ENCODE results near the gene MYB. TPM values are rescaled to one million over a fixed set of nuclear protein-coding genes. Genes with fewer than 3 reads are reported as not detected.
"Not testable (repeated sequence)": the region's sequence is repeated elsewhere in the genome, so short reads cannot be mapped to it uniquely, and the experiment has no call there.

The MYB gene
- total and polyA plus RNA-seq, 7 experiments from 2014 or later: 2.1 to 33.3 (median 16.5) TPM

DNA sequence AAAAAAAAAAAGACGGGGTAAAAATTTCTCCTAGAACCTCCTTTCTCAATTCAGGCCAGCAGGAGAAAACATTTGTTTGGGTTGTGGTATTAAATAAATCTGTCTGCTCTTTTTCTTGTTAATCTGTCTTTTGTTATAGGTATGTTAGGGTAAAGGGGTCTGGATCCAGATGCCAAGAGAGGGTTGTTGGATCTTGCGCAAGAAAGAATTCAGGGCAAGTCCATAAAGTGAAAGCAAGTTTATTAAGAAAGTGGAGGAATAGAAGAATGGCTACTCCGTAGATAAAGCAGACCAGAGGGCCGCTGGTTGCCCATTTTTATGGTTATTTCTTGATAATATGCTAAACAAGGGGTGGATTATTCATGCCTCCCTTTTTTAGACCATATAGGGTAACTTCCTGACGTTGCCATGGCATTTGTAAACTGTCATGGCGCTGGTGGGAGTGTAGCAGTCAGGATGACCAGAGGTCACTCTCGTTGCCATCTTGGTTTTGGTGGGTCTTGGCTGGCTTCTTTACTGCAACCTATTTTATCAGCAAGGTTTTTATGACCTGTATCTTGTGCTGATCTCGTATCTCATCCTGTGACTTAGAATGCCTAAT lies 65.4 kb downstream of the MYB start:
- ATAC-seq; H3K27me3 ChIP-seq (ENCODE audit: control insufficient read depth in 2 of 2, insufficient read depth in 2 of 2, low read length in 2 of 2); H3K27ac ChIP-seq (ENCODE audit: low read depth, low read length); H3K4me3 ChIP-seq (ENCODE audit: low read length); H3K9me3 Mint-ChIP-seq; POLR2A ChIA-PET; intact Hi-C loops (cut with micrococcal nuclease); H3K4me1 Mint-ChIP-seq; H3K4me1 ChIP-seq (ENCODE audit: control insufficient read depth in 2 of 2, insufficient read depth in 2 of 2, low read length in 2 of 2); CTCF ChIA-PET; H3K4me3 Mint-ChIP-seq; DNase-seq; H3K27ac Mint-ChIP-seq; H3K9me3 ChIP-seq (ENCODE audit: control insufficient read depth in 2 of 3, low read length in 3 of 3); H3K36me3 Mint-ChIP-seq; H3K36me3 ChIP-seq (ENCODE audit: control insufficient read depth in 2 of 3, insufficient read depth in 3 of 3, low read length in 3 of 3); H3K27me3 Mint-ChIP-seq: not testable (repeated sequence)

DNA sequence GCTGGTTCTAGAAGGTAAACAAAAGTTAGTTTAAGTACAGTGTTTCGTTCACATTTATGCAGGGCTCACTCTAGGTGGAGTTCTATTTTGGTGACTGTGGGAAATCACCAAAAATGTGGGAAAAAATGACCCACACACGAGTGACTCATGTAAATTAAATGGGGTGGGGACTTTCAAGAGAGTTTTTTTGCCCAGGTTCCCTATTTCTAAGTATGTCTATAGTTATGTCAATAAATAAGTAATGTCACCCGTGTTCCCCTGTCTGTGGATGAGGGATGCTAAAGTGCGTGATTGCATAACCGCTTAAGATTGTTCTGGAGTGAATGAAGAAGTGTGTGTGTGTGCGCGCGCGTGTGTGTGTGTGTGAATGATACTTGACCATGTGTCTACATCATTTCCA lies 69.1 kb downstream of the MYB start:
- H3K9me3 ChIP-seq (ENCODE audit: control insufficient read depth in 2 of 3, low read length in 3 of 3): no peaks in the 10 kb centered on the region
- no peak overlapping the region for H3K27ac ChIP-seq (ENCODE audit: low read depth, low read length)
- Mint-ChIP-seq H3K27ac (no peak overlapping the region), H3K9me3 (no peaks in the 10 kb centered on the region), H3K27me3 (peaks cover 0 to 4% (median 0%) of the 10 kb centered on the region in 5 donors), H3K4me1 (peaks cover 0 to 4% (median 0%) of the 10 kb centered on the region in 7 donors), H3K36me3 (no peaks in the 10 kb centered on the region), H3K4me3 (no peak overlapping the region)
- no peak overlapping the region for H3K4me3 ChIP-seq (ENCODE audit: low read length)
- DNase-seq (no peak), ATAC-seq (peak; percentile 47)
- H3K36me3 ChIP-seq (ENCODE audit: control insufficient read depth in 2 of 3, insufficient read depth in 3 of 3, low read length in 3 of 3): no peaks in the 10 kb centered on the region
- H3K4me1 ChIP-seq (ENCODE audit: control insufficient read depth in 2 of 2, insufficient read depth in 2 of 2, low read length in 2 of 2): no peaks in the 10 kb centered on the region
- intact Hi-C loops (cut with micrococcal nuclease): no loop called here
- ChIA-PET CTCF (interaction anchor here (1.0 to 1.1 kb wide), 2 partner anchors 8 to 747 kb away, joined by 3 read pairs; no protein-coding TSS in a partner anchor), POLR2A (no interaction called here)
- no peaks in the 10 kb centered on the region for H3K27me3 ChIP-seq (ENCODE audit: control insufficient read depth in 2 of 2, insufficient read depth in 2 of 2, low read length in 2 of 2)

DNA sequence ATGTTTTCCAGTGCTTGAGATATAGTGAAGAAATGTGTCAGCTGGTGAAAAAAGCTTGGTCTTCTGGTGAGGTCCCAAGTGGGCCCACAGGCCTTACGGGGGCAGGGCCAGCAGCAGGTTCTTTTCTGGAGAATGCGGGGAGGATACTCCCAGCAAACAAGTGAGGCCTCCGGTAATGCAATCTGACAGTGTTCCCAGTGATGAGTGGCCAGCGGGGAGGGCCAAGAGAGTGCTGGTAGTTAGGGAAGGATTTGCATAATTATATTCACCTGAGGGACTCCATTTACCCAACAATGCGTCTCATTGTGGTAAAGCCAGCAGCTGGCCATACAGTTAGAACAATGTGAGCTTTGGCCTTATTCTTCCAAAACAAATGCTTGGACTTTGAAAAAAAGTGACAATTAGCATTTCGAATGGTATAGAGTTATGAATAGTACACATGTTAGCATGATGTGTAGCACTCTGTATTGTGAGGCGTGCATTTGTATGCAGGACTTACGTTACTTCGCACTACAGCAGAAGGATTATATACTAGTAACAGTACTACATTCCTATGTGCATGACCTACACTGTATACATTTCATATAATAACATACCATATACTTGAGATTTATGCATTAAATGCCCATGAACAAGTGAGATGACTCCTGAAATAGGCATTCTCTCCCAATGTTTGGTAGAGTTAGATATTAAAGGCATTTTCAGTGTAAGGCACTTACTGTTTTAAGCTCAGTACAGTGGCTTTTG lies 69.8 kb downstream of the MYB start:
- H3K9me3 Mint-ChIP-seq: no peaks in the 10 kb centered on the region
- Histone ChIP-seq H3K27ac (ENCODE audit: low read depth, low read length) (no peak overlapping the region), H3K36me3 (ENCODE audit: control insufficient read depth in 2 of 3, insufficient read depth in 3 of 3, low read length in 3 of 3) (no peaks in the 10 kb centered on the region), H3K4me1 (ENCODE audit: control insufficient read depth in 2 of 2, insufficient read depth in 2 of 2, low read length in 2 of 2) (no peaks in the 10 kb centered on the region), H3K27me3 (ENCODE audit: control insufficient read depth in 2 of 2, insufficient read depth in 2 of 2, low read length in 2 of 2) (no peaks in the 10 kb centered on the region), H3K4me3 (ENCODE audit: low read length) (no peak overlapping the region), H3K9me3 (ENCODE audit: control insufficient read depth in 2 of 3, low read length in 3 of 3) (no peaks in the 10 kb centered on the region)
- DNase-seq (no peak), ATAC-seq (no peak)
- H3K36me3 Mint-ChIP-seq: no peaks in the 10 kb centered on the region
- H3K4me1 Mint-ChIP-seq: peaks cover 0 to 4% (median 0%) of the 10 kb centered on the region in 7 donors
- intact Hi-C loops (cut with micrococcal nuclease): no loop called here
- H3K27me3 Mint-ChIP-seq: peaks cover 0 to 8% (median 0%) of the 10 kb centered on the region in 5 donors
- H3K27ac Mint-ChIP-seq: no peak overlapping the region
- POLR2A ChIA-PET: interaction anchor here (0.6 kb wide), 1 partner anchor 281 kb away, joined by 3 read pairs; no protein-coding TSS in a partner anchor
- H3K4me3 Mint-ChIP-seq: no peak overlapping the region
- CTCF ChIA-PET: interaction anchor here (1.0 to 1.1 kb wide), 2 partner anchors 7 to 748 kb away, joined by 3 read pairs; no protein-coding TSS in a partner anchor

DNA sequence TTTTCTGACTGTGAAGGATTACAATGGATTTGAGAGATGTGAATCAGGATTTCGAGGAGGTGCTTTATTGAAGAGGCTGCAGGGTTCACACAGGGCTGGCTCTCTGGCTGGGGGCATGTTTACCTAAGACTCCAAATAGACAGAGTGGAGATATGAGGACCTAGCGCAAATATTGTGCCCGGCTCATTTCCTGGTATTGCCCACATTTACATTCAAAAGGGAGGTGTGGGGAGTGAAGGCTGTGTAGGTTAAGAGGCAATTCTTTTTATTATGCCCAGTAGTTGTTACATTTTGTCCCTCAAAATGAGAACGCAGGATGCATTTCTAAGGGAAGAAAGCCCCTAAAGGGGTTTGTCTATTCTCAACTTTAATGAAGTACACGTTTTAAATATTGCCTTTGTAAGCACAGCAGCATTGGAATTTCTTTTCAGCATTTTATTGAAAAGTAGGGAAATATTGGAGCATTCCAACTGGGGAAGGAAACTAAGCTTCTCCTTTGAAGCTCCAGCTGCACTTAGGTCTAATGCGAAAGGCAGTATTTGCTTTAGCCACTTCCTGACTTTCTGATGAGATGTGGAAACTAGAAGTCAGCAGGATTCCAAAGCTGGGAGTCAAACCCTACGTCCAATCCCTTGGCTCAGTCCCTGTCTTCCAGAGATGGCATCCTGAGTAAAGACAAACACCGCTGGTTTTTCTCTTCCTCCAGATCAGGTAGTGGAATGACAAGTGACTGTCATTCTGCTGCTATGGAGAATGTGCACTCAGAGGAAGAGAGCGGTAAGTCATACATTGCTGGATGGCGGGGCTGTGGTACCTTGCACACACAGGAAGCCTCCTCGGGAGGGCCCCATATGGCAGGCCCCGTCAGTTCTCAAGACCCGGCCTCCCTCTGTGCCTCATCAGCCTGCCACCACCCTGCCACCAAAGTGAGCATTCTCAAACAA lies 70.7 kb downstream of the MYB start:
- Histone ChIP-seq H3K9me3 (ENCODE audit: control insufficient read depth in 2 of 3, low read length in 3 of 3) (no peaks in the 10 kb centered on the region), H3K36me3 (ENCODE audit: control insufficient read depth in 2 of 3, insufficient read depth in 3 of 3, low read length in 3 of 3) (no peaks in the 10 kb centered on the region), H3K27me3 (ENCODE audit: control insufficient read depth in 2 of 2, insufficient read depth in 2 of 2, low read length in 2 of 2) (no peaks in the 10 kb centered on the region), H3K4me3 (ENCODE audit: low read length) (no peak overlapping the region), H3K27ac (ENCODE audit: low read depth, low read length) (no peak overlapping the region), H3K4me1 (ENCODE audit: control insufficient read depth in 2 of 2, insufficient read depth in 2 of 2, low read length in 2 of 2) (no peaks in the 10 kb centered on the region)
- H3K4me3 Mint-ChIP-seq: no peak overlapping the region
- peaks cover 0 to 8% (median 0%) of the 10 kb centered on the region in 5 donors for H3K27me3 Mint-ChIP-seq
- ATAC-seq (no peak), DNase-seq (no peak)
- ChIA-PET POLR2A (no interaction called here), CTCF (interaction anchor here (1.0 kb wide), 1 partner anchor 749 kb away, joined by 3 read pairs; no protein-coding TSS in a partner anchor)
- H3K36me3 Mint-ChIP-seq: no peaks in the 10 kb centered on the region
- no peaks in the 10 kb centered on the region for H3K9me3 Mint-ChIP-seq
- H3K4me1 Mint-ChIP-seq: peaks cover 0 to 4% (median 0%) of the 10 kb centered on the region in 7 donors
- H3K27ac Mint-ChIP-seq: no peak overlapping the region
- intact Hi-C loops (cut with micrococcal nuclease): no loop called here

DNA sequence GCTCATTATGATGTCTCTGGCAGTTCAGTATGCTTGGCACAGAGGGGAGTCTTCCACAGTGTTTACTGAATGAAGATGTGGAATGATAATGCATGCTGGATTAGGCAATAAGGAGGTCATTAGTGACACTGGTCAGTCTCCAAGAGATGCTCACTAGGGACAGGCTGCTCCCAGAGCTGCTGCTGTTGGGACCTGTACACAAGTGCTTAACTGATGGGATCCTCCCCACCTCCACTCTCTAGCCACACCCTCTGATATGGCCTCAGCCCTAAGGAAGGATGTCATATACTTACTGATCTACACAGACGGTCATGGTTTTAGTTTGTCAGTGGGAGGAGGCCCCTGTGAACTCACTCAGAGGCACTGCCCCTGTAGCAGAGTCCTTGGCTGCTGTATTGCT lies 73.4 kb downstream of the MYB start:
- no peaks in the 10 kb centered on the region for H3K36me3 Mint-ChIP-seq
- ChIA-PET POLR2A (no interaction called here), CTCF (no interaction called here)
- ATAC-seq (no peak), DNase-seq (no peak)
- no peaks in the 10 kb centered on the region for H3K4me1 ChIP-seq (ENCODE audit: control insufficient read depth in 2 of 2, insufficient read depth in 2 of 2, low read length in 2 of 2)
- peaks cover 0 to 4% (median 0%) of the 10 kb centered on the region in 7 donors for H3K4me1 Mint-ChIP-seq
- no peak overlapping the region for H3K4me3 Mint-ChIP-seq
- intact Hi-C loops (cut with micrococcal nuclease): no loop called here
- no peak overlapping the region for H3K4me3 ChIP-seq (ENCODE audit: low read length)
- no peaks in the 10 kb centered on the region for H3K9me3 Mint-ChIP-seq
- no peak overlapping the region for H3K27ac ChIP-seq (ENCODE audit: low read depth, low read length)
- H3K27me3 Mint-ChIP-seq: peaks cover 0 to 8% (median under 1%) of the 10 kb centered on the region in 5 donors
- no peaks in the 10 kb centered on the region for H3K27me3 ChIP-seq (ENCODE audit: control insufficient read depth in 2 of 2, insufficient read depth in 2 of 2, low read length in 2 of 2)
- H3K36me3 ChIP-seq (ENCODE audit: control insufficient read depth in 2 of 3, insufficient read depth in 3 of 3, low read length in 3 of 3): no peaks in the 10 kb centered on the region
- H3K27ac Mint-ChIP-seq: no peak overlapping the region
- no peaks in the 10 kb centered on the region for H3K9me3 ChIP-seq (ENCODE audit: control insufficient read depth in 2 of 3, low read length in 3 of 3)

DNA sequence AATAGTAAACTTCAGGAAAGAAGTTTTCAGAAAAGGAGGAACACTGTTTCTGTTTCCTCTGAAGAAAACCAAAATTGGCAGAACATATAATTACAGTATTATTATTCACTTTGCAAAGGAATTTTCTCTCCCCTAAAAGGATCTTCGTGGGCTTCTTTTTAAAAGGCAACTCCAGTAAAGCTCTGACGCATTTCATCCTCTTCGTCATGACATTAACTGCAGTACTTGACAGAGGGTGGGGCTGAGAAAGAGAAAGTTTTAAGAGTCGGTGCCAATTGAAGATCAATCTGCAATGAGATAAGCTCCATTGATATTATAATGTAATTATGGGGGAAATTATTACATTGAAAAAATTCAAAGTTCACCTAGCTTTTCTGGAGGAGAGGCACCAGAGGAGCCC lies 75.8 kb downstream of the MYB start:
- no peak overlapping the region for H3K4me3 ChIP-seq (ENCODE audit: low read length)
- intact Hi-C loops (cut with micrococcal nuclease): loop anchor here (1.0 kb wide), 1 partner anchor 112 kb away; no protein-coding TSS in a partner anchor
- Mint-ChIP-seq H3K4me3 (no peak overlapping the region), H3K9me3 (no peaks in the 10 kb centered on the region), H3K36me3 (no peaks in the 10 kb centered on the region), H3K27ac (no peak overlapping the region), H3K4me1 (peaks cover 0 to 4% (median 0%) of the 10 kb centered on the region in 7 donors), H3K27me3 (peaks cover 0 to 10% (median 7%) of the 10 kb centered on the region in 5 donors)
- H3K4me1 ChIP-seq (ENCODE audit: control insufficient read depth in 2 of 2, insufficient read depth in 2 of 2, low read length in 2 of 2): no peaks in the 10 kb centered on the region
- H3K27ac ChIP-seq (ENCODE audit: low read depth, low read length): no peak overlapping the region
- no peaks in the 10 kb centered on the region for H3K9me3 ChIP-seq (ENCODE audit: control insufficient read depth in 2 of 3, low read length in 3 of 3)
- no peak for DNase-seq
- H3K27me3 ChIP-seq (ENCODE audit: control insufficient read depth in 2 of 2, insufficient read depth in 2 of 2, low read length in 2 of 2): no peaks in the 10 kb centered on the region
- ChIA-PET CTCF (interaction anchor here (1.9 kb wide), 1 partner anchor 113 kb away, joined by 7 read pairs; no protein-coding TSS in a partner anchor), POLR2A (no interaction called here)
- no peak for ATAC-seq
- no peaks in the 10 kb centered on the region for H3K36me3 ChIP-seq (ENCODE audit: control insufficient read depth in 2 of 3, insufficient read depth in 3 of 3, low read length in 3 of 3)
